Transverse colon (tissue), 4 donors: ENCODE results near the gene C4B.
"Not testable (repeated sequence)": the region's sequence is repeated elsewhere in the genome, so short reads cannot be mapped to it uniquely, and the experiment has no call there.

ENCODE experiments used
- EP300 ChIP-seq: sonication (generic); formaldehyde crosslinking; IDR thresholded peaks from one replicate; pipeline ENCODE4 v1.6.1; 2017; ENCODE audit warnings: antibody characterized with exemption, low read depth
- POLR2A ChIP-seq: fragments of 450-650 bp; IDR thresholded peaks from one replicate; pipeline ENCODE4 v1.6.1; 2016; ENCODE audit warnings: antibody characterized with exemption, mild to moderate bottlenecking, moderate library complexity
- POLR2AphosphoS5 ChIP-seq, 3 donors: sonication (generic); formaldehyde crosslinking; IDR thresholded peaks; one replicate each; pipeline ENCODE4 v1.6.1; 2016; ENCODE audit warnings: antibody characterized with exemption in 3 of 3
- TF ChIP-seq, protein P1 (sequence below), 5 experiments: fragments of 200-600 bp in 3 of 5; fragments of 450-650 bp in 2 of 5; sonication (generic) in 3 of 5; IDR thresholded peaks; 1 replicate in 2 of 5; 2 replicates in 3 of 5; pipeline ENCODE4 v1.5.1; 2016 to 2017; ENCODE audit warnings: antibody characterized with exemption in 5 of 5, inconsistent platforms in 3 of 5, mild to moderate bottlenecking in 2 of 5, moderate library complexity in 1 of 5

DNA sequence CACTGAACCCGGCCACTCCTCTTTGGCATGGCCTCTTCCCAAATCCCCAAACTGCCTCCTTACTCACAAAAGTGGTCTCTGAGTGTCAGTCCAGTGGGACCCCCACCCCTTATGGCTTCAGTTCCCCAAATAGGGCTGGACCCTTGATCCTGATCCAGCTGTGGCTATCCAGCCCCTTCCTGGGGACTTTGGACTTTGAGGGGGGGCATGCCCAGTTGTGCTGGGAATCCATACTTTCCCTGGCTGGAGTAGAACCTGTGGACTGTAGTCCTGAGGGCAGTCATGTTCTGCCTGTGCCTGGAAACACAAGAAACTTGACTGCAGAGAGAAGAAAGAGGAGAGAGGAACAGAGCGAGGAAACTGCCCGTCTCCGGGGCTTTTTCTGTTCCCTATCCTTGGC lies 10.2 kb upstream of the C4B start:
- not testable (repeated sequence) for TF ChIP-seq POLR2A; POLR2AphosphoS5 (IDR thresholded peaks at IDR 0.05); EP300
- TF ChIP-seq, protein P1, sequence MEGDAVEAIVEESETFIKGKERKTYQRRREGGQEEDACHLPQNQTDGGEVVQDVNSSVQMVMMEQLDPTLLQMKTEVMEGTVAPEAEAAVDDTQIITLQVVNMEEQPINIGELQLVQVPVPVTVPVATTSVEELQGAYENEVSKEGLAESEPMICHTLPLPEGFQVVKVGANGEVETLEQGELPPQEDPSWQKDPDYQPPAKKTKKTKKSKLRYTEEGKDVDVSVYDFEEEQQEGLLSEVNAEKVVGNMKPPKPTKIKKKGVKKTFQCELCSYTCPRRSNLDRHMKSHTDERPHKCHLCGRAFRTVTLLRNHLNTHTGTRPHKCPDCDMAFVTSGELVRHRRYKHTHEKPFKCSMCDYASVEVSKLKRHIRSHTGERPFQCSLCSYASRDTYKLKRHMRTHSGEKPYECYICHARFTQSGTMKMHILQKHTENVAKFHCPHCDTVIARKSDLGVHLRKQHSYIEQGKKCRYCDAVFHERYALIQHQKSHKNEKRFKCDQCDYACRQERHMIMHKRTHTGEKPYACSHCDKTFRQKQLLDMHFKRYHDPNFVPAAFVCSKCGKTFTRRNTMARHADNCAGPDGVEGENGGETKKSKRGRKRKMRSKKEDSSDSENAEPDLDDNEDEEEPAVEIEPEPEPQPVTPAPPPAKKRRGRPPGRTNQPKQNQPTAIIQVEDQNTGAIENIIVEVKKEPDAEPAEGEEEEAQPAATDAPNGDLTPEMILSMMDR (IDR thresholded peaks at IDR 0.05), result not testable (repeated sequence)
